ENCODE data around the gene SULT4A1.

The SULT4A1 gene

DNA sequence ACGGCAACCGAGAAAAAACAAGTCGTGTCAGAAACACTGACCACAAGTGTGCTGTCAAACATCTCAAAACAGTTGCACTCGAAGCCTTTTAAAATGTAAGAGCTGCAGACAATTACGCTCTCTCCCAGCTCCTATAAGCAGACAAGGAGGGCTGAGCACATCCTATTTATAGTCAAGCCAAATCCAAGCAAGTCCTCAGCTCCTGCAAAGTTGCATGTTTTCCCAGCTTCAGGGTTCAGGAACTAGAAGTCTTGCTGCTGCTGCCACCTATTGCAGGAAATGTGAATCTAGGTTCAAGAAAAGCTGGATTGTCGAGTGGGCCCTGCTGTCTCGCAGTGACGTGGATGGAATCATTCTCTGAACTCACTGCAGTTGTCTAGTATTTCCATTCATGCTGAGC is 65.7 kb downstream of the SULT4A1 start:
- no peak for DNase-seq

DNA sequence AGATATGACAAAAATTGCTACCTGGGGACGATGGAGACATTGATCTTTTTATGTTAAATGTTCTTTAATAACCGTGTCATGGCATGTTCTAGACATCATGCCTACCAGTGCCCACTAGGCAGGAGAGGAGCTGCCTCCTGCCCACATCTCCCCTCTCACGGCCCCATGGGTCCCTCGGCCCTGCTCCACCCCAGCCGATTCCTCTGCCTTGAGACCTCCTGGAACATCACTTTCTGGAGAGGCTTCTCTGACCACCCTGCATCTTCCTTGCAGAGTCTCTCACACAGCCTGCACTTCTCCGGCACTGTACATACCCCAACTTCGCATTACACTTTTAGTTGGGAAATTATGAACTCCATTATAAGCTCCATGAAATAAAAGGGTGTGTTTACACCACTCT is 67.0 kb downstream of the SULT4A1 start:
- DNase-seq, result no peak

DNA sequence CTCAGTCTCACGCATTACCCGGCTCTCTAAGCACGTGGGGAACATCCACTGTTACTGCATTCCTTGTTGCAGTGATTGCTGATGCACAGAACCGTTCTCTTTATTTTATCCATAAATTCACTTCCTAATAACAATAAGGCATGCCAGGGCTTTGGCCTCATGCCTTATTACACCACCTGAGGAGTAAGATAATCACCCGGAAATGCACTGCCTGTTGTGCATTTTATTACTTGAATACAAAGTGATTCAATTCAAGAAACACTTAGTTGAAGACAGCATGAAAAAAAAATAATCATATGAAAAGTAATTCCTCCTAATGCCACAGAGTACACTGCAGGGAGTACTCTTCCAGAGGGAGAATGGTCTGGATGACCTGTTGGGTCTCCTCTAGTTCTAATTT is 69.4 kb downstream of the SULT4A1 start:
- DNase-seq, result no peak

DNA sequence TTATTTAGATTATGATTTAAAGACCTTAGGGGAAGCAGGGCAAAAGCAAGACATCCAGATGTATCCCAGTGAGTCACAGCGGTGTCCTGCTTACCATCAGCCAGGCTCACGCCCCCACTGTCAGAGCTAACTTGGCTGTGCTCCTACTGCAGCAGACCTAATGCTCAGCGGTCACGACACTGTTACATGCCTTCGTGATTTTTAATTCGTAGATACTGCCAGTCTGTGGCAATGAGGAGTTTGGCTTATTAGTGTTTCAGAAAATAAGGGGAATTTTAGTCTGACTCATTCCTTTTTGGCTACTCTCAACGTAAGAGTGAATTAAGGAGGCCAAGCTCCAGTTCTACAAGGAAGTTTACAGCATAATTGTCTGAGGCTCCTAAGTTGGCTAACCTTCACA is 72.9 kb downstream of the SULT4A1 start:
- no peak for DNase-seq

DNA sequence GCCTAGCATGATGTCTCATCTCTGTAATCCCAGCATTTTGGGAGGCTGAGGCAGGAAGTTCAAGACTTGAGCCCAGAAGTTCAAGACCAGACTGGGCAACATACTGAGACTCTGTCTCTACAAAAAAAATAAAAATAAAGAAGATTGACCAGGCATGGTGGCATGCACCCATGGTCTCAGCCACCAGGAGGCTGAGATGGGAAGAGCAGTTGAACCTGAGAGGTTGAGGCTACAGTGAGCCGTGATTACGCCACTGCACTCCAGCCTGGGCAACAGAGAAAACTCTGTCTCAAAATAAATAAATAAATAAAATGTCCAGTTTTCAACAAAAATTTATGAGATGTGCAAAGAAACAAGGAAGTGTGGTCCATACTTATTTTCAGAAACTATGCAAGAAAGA is 78.5 kb downstream of the SULT4A1 start:
- DNase-seq, result no peak

DNA sequence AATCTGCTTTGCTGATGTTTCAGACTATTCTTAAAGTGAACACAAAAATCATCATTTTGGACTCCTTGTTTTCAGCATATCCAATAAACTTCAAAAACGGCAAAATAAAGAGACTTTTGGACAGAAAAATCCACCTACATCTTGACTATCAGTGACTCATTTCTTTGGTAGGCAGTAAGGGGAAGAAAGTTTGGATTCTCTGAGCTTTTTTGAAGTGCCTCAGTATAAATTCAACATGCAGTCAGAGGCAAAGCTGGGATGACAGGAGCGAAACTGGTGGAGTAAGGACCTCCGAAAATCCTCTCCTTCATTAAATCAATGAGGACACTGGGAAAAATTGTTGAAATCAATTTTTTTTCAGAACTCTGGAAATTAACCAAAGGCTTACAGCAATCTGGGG is 79.9 kb downstream of the SULT4A1 start:
- DNase-seq, result no peak

DNA sequence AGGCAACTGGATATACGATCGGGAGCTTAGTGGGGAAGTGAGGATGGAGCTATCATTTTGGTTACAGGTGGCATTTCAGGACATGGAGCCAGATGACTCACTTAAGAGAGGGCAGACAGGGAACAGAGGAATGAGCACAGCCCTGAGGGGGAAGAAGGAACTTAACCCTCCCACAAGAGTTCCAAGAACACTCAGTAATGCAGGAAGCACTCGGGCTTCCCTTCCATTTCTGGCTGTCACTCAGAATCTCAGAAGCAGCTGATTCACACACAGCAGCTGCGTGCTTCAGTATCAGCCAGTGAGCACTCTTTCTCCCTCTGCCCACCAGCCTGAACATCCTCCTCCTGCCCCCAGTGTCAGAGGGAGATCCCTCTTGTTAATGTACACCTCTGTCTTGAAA is 85.0 kb downstream of the SULT4A1 start:
- DNase-seq, result no peak

DNA sequence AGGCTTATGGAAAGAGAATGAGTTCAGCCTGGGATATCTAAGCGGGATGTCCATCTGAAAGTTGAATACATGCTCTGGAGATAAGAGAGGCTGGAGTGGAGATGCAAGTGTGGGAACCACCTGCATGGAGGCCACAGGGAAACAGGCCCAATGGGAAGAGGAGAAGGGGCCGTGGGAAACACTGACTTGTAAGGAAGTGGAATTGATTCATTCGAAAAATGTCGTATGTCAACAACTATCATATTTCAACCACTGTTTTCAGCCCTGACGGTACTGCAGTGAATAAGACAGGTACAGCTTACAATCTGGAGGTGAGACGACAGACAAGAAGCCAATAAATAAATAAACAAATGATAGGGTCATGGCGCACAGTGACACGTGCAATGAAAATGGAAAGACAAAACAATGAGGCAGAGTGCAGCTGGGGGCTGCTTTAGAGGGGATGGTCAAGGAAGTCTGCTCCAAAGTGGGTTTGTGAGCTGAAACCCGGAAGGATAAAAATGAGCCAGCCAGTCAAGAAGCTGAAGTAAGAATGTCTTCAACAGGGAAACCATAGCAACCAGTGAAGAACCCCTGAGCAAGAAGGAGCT is 86.1 kb downstream of the SULT4A1 start:
- DNase-seq, result no peak

Data from CD4-positive, alpha-beta T cell treated with Interleukin-21 for 1 hour (primary cell).